Renal pelvis (tissue), 4 donors: Measurements from ENCODE around the gene DPP4. TPM values are rescaled to one million over a fixed set of nuclear protein-coding genes. Genes with fewer than 3 reads are reported as not detected.
"Not testable (repeated sequence)": the region's sequence is repeated elsewhere in the genome, so short reads cannot be mapped to it uniquely, and the experiment has no call there.

Experiments used
- DNase-seq: peaks from one replicate; pipeline ENCODE4 v3.0.0-alpha.2; 2013
- polyA plus RNA-seq, 3 donors: library from polyadenylated mRNA; unstranded; fragments of 120-200 nt; gene quantifications; one replicate each; pipeline ENCODE4 v1.2.1, GENCODE V29; 2013; ENCODE audit not compliant: insufficient read length in 3 of 3

Gene DPP4
- polyA plus RNA-seq, 3 donors: 106 to 147 (median 121) TPM

GRCh38 chr2:162062559-162062958, 11.5 kb downstream of the DPP4 start:
- DNase-seq: no peak

DNA sequence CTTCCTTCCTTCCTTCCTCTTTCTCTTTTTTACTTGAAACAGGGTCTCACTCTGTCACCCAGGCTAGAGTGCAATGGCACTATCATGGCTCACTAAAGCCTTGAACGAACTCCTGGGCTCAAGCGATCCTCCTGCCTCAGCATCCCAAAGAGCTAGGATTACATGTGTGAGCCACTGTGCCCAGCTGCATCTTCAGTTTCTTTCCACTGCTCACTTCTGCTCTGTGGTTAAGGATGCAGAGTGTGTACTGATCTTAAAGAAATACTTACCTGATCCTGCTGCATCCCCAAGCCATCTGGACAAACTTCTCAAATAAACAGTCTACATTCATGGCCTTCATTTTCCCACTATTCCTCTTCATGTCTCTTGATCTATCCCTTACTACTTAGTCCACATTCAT, 13.0 kb downstream of the DPP4 start:
- no peak for DNase-seq

GRCh38 chr2:162060532-162060931, 13.5 kb downstream of the DPP4 start:
- no peak for DNase-seq

DNA sequence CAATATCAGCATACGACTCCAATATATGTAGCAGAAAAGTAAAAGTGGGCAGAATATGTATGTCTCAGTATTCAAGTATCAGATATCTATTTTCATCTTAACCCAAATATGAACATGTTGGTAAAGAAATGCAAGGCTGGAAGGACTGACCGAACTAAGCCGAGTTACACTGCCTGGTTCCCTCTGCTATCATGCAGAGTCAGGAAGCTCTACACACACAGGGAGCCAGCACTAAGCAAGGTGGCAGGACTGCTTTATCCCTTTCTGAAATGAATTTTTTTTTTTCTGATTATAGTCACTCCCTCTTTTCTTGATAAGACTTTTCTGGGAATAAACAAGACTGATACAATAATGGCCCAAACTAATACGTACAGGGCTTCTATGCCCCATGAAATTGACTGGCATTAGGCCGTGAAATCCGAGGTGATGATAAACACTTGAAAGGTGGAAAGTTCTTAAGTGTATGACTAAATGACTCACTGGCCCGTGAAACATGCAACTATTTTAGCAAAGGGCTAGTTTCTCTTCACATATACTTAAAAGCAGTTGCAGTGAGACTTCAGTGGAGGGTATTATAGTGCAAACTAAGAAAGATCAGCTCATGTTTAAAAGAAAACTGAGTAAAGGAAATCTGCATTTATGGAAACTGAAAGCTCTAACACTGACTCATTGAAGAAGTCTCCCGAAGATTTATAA, 14.9 kb downstream of the DPP4 start:
- no peak for DNase-seq

GRCh38 chr2:162057426-162057825, 16.6 kb downstream of the DPP4 start:
- DNase-seq: no peak

DNA sequence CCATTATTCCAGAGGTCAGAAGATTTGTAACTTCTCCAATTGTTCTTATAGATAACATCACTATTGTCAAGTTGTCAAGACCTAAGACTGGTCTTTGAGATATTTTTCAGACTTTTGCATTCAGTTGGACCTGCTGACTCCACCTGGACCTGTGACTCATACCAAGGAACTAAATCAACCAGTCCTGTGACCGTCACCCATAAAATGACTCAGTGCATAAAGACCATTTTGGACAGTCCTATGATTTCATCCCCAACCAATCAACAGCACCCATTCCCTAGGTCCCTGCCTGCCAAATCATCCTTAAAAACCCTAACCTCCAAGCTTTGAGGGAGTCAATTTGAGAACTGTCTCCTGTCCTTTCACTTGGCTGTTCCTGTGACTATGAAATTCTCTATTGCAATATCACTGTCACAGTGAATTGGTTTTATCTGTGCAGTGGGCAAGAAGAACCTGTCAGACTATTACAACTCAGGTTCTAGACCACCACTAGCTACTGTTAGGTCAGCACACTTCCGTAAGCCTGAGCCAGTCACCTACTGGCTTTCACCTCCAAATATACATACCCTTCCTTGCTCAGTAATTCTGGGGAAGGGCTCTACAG, 17.1 kb downstream of the DPP4 start:
- no peak for DNase-seq

- no peak for DNase-seq
These were observed 20.2 kb downstream of the DPP4 start for GRCh38 chr2:162053808-162054155.

DNA sequence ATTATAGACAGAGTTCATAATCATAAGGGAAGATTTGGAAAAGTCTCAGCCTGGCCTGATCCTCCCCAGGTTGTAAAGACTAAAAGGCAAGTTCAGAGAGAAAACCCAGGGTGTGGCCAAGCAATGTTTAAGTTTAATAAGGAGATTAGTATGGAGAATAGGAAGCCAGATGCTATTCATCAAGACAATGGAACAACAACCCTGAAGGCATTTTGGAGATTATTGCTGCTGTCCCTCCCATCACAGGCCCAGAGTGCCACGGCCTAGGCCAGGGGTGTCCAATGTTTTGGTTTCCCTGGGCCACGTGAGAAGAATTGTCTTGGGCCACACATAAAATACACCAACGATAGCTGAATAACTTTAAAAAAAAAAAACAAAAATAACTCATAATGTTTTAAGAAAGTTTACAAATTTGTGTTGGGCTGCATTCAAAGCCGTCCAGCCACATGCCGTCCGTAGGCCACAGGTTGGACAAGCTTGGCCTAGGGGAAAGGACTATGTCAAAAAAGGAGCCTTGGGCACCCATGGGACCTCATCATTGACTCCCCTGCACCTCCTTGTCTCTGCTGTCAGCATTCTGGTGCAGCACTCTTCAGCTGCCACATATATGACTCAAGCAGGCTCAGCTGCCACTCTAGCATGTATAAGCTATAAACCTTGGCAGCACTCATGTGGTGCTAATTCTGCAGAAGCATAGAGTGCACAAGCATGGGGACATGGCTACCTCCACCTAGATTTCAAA, 20.8 kb downstream of the DPP4 start:
- DNase-seq: no peak

GRCh38 chr2:162050513-162050961, 23.5 kb downstream of the DPP4 start:
- no peak for DNase-seq

DNA sequence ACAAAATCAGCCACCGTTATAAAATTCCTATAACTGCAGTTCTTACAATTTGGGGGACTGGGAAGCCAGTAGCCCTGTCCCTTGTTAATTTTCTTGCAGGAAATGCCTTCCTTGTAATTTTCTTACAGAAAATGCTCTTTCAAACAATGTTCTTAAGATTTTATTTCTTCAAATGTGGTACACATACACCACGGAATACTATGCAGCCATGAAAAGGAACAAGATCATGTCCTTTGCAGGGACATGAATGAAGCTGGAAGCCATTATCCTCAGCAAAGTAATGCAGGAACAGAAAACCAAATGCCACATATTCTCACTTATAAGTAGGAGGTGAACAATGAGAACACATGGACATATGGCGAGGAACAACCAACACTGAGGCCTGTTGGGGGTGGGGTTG, 24.9 kb downstream of the DPP4 start:
- DNase-seq: not testable (repeated sequence)

GRCh38 chr2:162044586-162044985, 29.4 kb downstream of the DPP4 start:
- DNase-seq: no peak

DNA sequence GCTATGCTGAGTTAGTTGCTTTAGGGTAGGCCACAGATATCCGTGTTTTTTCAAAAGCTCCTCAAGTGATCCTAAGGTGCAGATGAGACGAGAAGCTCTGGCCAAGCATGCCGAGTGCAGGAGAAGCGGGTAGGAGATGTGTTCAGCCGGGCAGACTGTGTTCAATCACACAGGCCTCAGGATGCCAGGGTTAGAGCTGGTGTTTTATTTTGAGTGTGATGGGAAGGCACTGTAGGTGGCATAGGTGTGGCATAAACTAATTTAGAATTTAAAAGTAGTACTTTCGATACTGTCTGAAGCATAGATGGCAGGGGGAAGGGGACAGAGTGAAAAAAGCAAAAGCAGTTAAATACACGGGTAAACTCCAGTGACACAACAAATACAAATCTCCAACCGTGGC, 30.9 kb downstream of the DPP4 start:
- no peak for DNase-seq

DNA sequence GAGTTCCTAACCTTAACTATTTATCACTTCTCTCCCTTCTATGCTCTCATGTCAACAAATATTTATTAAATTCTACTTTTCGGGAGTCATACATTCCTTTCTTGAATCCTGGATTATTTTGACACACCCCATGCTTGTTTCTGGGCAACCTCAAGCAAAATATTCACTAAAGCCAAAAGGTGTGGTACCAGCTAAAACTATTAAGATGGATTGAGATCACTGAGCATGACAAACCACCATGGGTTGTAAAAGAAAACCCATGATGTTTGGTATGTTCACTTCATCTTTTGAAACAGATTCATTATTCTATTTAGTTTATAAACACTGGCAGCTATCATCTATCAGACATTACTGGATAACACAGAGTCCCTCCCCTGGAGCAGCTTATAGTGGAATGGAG, 32.5 kb downstream of the DPP4 start:
- DNase-seq: no peak

DNA sequence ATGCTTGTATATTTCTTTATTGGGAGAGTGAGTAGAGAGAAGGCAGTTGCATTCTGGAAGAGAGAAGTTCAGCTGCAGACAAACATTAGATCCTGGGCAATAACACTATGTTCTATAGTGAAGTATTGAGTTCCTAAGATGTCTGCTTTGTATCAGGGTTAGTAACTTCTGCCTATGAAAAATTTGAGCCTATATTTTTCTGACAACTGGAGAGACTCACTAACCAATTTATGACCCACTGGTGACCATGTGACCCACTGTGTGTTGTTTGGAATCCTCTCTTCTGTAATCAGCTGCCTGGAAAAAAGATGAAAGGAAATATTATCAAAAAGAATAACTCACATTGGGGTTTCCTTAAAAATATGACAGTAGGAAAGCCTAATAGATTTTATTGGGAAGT, 35.3 kb downstream of the DPP4 start:
- DNase-seq: no peak

- DNase-seq: no peak
These were observed 36.1 kb downstream of the DPP4 start for GRCh38 chr2:162037886-162038285.

- no peak for DNase-seq
These were observed 36.8 kb downstream of the DPP4 start for GRCh38 chr2:162037028-162037795.

GRCh38 chr2:162035981-162036380, 38.0 kb downstream of the DPP4 start:
- no peak for DNase-seq

DNA sequence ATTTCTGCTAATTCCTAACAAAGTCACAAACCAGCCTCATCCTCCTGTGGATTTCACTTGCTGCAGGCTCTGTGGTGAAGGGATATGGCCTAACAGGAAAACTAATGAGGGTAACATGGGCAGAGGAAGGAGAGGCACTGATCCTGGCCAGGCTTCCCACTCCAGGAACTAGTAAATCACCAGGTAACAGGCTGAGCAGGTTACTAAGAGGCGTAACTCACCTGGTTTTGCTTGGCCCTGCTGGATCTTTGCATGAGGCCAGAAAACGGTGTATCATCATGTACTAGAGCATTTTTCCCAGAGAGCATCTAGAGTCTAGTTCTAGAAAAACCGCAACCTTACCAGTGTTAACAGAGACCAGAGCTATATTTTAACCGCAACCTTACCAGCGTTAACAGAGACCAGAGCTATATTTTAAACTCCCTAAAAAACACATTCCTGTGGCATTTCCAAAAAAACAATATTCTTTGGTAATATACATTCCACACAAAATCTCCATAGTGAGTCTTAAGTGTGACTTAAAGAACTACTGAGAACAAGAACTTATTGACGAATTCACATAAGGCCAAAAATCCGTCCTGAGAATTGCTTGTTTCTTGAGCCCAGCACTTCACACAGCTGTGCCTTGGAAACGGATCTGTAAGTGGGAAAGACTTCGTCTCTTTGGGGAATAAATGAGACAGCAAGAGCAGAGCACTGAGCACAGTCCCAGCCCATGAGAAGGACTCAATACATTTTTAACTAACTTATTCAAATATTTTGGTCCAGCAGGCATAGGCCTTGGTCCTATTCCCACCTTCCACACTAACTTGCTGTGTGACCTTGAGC, 43.4 kb downstream of the DPP4 start:
- no peak for DNase-seq

GRCh38 chr2:162029287-162029901, 44.6 kb downstream of the DPP4 start:
- peak; percentile 54 for DNase-seq

DNA sequence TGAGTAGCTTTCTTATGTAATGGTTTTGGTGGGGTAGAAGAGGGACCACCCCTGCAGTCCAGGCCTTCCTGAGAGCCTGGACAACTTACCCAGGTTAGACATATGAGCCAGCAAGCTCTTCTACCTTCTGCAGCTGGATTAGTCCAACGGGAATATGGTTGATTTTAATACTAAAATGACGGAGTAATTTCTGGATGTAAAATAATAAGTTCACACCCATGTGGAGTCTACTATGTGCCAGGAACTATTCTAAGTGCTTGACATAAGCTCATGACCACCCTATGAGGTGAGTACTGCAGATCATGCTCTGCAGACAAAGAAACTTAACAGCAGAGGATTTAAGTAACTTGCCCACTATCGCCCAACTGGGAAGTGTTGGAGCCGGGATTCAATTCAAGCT, 45.5 kb downstream of the DPP4 start:
- DNase-seq: no peak
